Umbilical cord (tissue), 2 donors: Measurements from ENCODE around the gene CREB1. TPM values are rescaled to one million over a fixed set of nuclear protein-coding genes. Genes with fewer than 3 reads are reported as not detected.
A peak's percentile ranks its signal among the peaks of the same experiment; 100 is the strongest.

Experiments used
- DNase-seq: peaks from one replicate; pipeline ENCODE4 v3.0.0-alpha.2; 2015; ENCODE audit warnings: low spot score
- total RNA-seq: library from RNA; depleted of rRNA; stranded (reverse); fragments of >200 nt; gene quantifications from one replicate; pipeline ENCODE4 v1.2.3, GENCODE V29; 2014; ENCODE audit warnings: low replicate concordance; ENCODE audit not compliant: insufficient read depth

CREB1 gene
- total RNA-seq, 1 donor from 2014 or later = 69.6 TPM

DNA sequence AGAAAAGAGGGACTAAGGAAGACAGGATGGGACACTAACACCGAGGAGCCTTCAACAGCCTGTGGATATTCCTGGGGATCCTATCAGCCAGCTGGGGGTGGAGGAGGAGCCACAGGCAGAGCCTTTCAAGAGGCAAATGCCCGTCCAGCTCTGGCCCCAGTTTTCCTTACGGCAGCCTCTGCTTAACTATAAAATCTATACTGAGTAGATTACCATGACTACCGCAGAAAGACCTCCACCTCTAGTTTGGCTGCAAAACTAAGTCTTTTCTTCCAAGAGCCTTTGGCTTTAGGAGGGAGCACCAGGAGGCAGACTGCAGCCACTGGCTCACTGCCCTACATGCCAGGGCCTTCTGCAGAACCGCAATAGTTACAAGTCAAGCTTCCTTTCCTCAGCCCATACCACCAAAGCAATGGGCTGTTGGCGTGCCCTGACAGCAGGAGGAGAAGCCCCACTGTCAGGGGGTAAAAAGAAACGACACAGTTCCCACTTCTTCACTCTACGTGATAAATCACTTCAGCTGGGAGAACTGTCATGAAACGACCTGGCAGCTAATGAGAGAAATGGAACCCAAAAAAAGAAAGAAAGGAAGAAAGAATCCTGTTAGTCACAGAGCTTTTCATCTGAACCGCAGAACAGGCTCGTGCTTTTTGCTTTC lies 25.1 kb upstream of the CREB1 start:
- DNase-seq = peak; percentile 43

DNA sequence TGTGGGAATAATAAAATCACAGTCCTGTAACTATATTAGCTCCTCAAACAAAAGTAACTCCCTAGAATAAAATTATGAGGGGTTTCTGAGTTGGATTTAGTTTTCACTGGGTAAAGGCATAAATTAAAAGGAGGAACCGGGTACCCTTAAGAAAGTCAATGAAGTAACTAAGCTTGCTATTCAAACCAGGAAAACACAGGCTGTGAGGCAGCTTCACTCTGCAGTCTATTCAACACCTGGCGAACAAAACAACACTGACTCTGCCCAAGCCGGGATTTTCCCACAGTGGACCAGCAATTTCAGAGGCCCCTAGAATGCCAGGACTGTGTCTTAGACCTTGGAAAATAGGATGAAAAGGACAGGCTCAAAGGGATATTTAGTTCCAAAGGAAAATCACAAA lies 24.6 kb upstream of the CREB1 start:
- DNase-seq = no peak

DNA sequence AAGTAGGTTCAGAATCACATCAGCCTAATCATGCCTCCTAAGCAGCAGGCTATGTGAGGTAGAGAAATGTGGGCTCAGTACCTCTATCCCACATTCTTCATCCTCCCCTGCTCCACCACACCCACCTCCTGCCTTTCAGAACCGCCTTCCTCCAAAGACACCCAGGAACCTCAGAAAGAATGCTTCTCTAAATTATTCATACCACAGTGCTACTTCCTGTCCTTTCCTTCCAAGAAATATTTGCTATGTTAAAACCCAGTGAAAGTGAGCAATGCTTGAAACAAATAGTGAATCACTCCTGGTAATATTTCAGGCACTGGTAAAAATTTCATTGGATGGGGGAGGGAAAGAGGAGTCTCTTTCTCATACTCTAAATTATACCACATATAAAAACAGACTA lies 24.0 kb upstream of the CREB1 start:
- DNase-seq = peak; percentile 44

DNA sequence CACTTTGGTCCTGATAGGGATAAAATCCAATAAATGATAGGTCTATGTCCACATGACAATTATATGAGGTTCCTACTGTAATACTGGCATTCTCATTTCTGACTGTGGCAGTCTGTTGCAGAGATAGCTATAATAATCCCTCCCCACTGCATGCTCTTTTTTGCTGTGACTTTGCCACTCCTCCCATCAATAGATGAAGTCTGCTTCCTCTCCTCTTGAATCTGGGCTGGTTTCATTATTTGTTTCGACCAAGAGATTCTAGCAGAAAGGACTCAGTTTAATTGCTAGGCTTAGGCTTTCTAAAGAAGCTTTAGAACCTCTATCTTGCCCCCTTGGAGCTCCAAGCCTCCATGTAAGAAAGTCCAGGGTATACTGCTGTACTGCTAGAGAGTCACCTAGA lies 23.3 kb upstream of the CREB1 start:
- DNase-seq = no peak

DNA sequence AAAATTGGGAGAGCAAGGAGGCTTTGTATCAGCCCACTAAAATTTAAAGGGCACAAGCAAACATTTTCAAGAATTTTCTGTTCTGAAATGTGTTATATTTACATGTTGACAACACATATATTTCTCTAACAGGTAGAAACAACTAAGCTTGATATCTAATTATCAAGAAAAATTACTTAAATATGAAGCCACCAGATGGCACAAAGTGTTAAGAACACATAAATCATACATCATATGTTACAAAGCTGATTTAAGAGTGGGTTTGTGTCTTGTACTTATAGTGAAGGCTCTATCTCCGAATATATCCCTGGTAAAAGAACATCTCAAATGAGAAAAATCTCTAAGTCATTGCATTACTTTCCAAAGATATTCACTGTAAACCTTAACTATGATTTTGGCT lies 19.6 kb upstream of the CREB1 start:
- no peak for DNase-seq

DNA sequence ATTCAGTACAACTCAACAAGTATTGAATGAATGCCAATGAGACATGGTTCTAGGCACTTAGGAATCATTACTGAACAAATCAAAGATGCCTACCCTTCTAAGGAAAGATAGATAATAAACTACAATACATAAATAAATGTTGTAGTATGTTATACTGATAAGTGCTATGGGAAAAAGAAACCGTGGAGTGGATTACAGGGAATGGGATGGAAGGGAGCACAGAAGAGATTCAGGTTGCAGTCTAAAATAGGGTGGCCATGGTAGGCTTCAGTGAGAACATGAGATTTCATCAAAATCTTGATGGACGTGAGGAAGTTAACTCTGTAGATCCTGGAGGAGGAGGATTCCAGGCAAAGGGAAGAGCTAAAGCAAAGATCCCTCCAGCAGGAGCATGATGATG lies 17.9 kb upstream of the CREB1 start:
- no peak for DNase-seq

DNA sequence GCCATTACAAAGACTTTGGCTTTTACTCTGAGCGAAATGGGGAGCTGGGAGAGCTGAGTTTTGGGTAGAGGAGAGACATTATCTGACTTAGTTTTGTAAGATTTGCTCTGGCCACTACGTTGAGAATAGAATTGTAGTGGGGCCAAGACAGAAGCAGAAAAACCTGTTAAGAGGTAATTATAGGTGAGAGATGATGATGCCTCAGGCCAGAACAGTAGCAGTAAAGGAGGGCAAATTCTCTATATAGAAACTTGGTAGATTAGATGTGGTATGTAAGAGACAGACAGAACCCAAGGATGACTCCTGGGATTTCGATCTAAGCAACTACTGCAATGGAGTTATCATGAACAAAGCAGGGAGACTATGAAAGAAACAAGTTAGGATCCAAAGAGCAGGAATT lies 17.4 kb upstream of the CREB1 start:
- DNase-seq = peak; percentile 25

DNA sequence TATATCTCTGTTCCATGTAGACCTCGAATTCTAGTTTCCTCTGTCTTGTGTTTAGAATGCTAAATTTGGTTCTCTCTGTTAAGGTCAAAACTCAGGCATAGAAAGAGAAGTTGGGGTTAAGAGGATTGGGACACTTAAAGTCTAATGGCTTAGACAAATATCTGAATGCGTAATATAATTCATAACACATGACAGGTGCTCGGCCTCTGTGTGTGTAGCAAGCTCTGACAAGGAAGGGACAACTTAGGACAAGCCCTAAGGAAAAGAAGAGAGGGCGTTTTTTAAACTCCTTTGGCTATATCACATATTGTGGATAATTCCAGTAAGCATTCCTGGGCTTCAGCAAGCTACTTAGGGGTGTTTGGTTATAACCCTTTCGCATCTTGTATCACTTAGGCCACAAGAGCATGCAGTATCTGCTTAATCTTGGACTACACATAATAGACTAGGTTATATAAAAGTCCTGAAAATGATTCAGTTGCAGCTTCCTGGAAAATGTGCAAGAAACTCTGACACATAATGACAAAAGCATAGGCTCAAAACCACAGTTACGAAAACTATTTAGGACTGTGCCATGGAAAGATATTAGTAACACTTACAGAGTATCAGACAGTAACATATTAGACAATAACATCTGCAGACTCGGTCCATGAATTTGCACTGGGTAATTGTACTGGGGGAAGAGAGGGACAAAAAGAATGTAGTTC lies 16.1 kb upstream of the CREB1 start:
- peak; percentile 30 for DNase-seq

DNA sequence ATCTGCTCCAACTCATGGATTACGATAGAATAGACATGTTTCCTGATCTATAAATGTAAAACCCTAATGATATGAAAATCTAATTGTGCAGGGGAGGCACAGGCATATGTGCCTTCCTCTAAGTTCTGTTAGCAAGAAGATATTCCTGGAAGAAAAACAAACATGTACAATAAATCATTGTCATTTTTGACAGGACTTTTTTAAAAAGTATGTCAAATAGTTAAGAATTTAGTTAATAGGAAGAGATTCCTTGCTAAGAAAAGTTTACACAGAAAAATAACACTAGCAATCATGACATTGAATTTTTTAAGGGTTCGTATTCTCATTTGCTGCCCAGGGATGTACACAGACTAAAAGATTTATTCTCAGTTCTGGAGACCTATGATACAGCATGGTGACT lies 15.3 kb upstream of the CREB1 start:
- no peak for DNase-seq

DNA sequence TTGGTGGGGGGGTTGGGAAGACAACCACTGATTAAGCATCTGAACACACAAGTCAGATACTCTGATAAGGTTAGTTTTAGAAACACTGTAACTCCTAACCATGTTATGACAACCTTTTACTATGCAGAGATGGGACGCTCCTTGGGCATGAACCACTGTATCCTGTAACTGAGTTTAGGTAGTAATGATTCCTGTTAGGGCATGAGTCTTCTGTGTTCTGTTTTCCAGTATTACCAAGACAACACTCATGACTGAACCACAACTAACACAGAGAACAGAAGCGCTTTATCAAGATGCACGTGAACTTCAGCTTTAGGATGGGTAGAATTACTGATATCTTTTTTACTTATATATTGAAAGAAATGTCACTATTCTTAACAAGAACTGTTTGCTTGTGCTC lies 14.1 kb upstream of the CREB1 start:
- no peak for DNase-seq

DNA sequence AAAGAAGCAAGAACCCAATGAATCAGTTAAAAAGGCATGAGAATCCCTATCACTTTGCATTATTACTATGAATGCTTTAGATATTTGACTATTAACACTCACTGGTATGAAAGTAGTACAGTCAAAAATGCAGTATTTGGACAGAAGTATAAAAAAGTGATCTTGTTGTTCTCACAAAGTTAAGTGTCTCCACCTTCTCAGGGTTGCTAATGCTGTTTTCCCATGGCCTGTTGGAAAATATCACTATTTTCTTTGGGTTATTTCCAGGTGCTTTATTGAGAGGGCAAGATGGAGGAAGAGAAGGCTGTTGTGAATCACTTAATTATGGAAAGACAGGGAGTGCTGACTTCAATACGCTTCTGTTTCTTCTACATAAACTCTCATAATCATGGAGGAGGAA lies 13.6 kb upstream of the CREB1 start:
- no peak for DNase-seq

DNA sequence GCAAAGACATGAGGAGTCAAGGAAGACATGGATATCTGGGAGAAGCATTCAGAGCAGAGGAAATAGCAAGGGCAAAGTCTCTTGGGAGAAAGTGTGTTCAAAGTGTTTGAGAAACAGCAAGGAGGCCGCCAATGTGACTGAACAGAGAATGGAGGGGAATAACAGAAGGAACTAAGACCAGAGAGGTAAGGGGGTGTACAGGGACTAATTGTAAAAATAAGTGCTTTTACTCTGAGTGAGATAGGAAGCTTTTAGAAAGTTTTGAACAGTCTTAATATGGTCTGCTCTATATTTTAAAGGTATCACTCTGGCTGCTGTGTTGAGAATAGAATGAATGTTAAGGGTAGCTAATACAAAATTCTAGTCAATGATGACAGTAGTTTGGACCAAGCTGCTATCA lies 6.8 kb upstream of the CREB1 start:
- DNase-seq = no peak

DNA sequence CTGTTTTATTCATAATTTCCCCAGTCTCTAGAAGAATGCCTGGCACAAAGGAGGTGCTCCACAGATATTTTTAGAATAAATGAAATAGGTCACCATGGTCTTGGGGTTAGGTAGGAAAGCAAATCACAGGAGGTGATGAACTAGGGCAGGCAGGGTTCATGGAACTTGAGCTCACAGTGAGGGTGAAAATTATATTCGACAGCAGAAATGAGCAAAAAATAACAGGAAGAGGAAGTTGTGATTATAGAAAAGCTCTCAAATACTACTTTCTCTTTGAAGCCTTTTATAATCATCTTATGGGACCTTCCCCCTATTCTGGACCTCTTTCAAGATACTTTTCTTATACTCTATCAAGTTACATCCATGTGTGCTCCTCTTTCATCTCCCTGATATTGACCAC lies 4.5 kb upstream of the CREB1 start:
- no peak for DNase-seq

DNA sequence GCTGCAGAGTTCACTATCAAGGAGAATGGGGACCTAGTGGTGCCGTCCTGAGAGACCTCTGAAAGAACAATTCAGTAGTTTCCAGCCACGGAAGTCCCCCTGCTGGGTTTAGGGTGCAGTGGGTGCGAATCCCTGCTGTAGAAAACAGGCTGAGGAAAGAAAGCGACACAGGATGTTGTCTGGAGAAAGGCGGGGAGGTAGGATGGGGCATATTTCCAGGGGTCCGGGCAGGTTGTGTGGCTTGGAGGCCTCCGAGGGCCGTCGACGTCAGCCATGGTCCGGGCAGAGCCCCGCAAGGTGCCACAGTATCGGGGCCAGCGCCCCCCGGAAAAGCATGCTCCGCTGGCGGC lies 807 bp upstream of the CREB1 start:
- DNase-seq = no peak

DNA sequence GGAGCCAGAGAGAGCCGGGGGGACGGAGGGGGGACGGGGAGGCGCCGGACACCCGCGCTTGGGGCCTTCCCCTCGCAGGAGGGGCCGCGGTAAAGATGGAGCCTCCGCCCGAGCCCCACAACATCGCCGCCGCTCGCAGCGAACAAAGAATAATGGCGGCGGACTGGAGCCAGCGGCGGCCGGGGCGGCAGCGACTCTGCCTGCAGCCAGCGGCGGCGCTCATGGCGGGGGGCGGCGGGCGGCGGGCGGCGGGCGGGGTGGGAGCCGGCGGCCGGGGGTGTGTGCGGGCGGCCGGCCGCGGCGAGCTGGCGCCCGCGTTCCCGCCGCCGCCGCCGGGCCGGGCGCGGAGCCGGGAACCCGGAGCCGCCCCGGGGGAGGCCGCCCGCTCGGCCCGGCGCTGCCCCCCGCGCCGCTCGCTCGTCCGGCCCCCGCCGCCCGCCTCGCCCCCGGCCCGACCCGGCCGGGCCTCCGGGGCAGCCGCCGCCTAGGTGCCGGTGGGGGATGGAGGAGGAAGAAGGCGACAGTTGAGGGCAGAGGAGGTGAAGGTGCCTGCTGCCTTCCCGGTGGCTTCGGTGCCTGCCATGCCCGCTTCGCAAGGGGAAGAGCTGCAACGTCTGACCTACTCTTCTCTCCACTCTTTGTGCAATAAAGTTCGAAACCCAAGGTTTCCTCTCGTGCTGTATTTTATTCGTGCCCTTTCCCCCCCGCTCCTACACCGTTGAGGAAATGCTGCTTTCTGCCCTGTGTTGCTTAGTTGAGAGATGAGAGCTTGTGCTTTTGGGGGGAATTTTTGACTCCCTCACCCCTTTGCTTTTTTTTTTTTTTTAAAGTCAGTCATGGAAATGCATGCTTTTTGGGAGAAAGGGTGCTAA lies 634 bp downstream of the CREB1 start:
- peak; percentile 71 for DNase-seq

DNA sequence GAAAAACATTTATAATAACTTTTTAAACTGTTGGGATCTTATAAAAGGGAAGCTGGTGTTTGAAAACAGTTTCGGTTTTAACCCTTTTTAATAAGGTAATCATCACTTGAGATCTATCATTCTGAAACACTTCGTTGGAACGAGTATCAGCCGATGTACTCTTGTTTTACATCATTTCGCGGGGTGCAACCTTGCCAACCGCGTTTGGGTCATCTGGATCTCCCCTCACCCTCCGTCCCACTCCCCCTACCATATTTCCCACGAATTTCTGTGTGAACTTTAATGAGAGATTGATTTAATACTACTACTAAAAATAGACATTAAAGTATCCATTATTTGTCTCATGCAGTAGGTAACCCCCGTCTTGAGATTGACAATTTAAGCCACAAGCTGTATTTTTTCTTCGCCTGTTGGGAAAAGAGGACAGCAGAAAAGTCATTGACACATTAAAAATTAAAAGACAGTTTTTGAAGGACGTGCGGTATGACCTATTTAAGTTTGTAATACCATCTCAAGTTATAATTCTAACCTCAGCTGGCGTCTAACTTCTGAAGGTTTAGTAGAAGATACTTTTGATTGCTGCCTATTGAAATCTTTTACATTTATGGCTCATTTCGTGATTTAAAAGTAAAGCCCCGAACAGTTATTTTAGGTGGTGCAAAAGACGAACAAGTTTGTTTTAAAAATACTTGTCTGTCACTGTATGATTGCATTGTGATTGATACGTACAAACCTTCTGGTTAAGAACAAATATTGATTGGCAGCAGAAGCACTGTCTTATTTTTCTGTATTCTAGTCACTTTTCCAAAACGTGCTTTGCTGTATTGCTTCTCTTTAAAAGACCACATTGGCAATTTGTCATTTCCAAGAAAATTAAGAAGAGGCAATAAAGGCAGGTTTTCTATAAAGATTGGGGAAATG lies 1.5 kb downstream of the CREB1 start:
- DNase-seq = no peak

DNA sequence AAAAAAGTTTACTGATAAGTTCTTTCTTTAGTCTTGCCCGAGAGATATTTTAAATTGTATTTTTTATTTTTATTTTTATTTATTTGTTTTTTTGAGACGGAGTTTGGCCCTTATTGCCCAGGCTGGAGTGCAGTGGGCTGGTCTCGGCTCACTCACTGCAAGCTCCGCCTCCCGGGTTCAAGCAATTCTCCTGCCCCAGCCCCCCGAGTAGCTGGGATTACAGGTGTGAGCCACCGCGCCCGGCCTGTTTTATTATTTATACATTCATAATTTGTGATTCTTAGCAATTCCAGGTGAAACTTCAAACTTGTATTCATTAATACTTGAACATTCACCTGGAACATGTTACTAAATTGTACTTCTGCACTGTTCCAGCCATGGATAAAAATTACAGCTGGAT lies 2.9 kb downstream of the CREB1 start:
- DNase-seq = no peak

DNA sequence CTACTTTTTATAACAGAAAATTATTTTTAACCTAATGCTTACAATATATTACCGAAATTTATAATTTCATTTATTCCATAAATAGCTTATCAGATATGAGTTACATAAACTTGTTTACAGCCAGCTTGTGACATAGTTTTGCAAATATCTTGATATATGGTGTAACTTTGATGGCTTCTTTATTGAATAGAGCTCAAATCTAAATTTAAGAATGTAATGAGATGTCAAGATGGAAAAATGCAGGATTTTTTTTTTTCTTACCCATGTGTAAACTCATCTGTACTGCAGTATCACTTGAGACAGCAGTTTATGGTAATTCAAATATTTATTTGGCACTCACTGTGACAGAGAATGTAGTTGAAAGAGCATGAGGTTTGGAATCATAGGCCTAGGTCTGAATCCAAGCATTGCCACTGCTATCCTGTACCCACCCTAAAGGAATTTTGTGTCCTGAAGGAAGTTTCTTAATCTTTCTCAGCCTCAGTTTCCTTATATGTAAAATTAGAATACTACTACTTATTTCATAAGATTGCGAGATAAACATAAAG lies 3.8 kb downstream of the CREB1 start:
- DNase-seq = no peak

DNA sequence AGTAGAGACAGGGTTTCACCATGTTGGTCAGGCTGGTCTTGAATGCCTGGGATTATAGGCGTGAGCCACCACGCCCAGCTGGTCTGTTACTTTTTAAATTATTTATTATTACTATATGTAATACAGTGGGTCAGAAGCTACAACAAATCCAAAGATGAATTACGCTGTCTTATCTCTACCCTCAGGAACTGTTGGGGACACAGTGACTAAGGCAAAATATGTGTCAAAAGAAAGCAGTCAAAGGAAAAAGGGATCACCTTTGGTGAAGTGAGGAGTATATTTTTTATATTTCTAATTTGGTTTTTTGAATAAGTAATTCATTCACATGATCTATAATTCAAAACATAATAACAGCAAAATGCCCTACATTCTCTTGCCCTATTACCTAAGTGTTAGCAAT lies 4.7 kb downstream of the CREB1 start:
- no peak for DNase-seq

DNA sequence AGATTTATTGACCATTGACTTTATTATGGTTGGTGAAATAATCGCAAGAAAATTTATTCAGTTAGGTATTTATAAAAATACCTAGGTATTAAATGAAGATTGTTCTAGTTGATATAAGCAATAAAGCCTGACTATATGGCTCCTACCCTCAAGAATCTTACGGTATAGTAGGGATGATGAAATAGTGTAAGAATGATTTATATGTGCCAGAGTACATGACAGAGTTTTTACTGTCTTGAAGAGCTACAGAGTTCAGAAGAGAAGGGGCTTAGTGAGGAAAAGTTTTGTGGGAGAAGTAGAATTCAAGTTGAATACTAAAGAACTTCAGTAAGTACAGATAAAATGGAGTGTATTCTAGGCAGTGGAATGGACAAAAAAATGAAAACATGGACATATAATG lies 9.7 kb downstream of the CREB1 start:
- no peak for DNase-seq

DNA sequence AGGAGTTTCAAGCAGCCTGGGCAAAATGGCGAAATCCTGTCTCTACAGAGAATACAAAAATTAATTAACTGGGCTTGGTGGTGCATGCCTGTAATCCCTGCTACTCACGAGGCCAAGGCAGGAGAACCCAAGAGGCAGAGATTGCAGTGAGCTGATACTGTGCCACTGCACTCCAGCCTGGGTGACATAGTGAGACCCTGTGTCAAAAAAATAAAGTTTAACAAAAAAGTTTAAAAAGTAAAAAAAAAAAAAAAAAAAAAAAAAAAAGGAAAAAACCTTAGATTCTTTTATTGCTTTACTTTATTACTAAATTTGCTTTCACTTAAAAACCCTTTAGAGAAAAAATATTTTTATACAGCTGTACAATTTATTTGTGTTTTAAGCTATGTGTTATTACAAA lies 10.7 kb downstream of the CREB1 start:
- DNase-seq = no peak
